ENCODE results near the gene TIE1.

- TF ChIP-seq EZH2phosphoT487 (IDR thresholded peaks at IDR 0.05; ENCODE audit: insufficient read depth, low read depth) (no peak), EZH2 (IDR thresholded peaks at IDR 0.05; ENCODE audit: insufficient read depth, poor library complexity, severe bottlenecking) (no peak)
Observed at GRCh38 chr1:43351421-43352350, 50.9 kb downstream of the TIE1 start.
